ENCODE results near the gene DNAJC3. TPM values are rescaled to one million over a fixed set of nuclear protein-coding genes. Genes with fewer than 3 reads are reported as not detected.
"Not testable (repeated sequence)": the region's sequence is repeated elsewhere in the genome, so short reads cannot be mapped to it uniquely, and the experiment has no call there.

Gene DNAJC3
- total and polyA plus RNA-seq, 5 donors, result 14.5 to 52.2 (median 42.2) TPM

DNA sequence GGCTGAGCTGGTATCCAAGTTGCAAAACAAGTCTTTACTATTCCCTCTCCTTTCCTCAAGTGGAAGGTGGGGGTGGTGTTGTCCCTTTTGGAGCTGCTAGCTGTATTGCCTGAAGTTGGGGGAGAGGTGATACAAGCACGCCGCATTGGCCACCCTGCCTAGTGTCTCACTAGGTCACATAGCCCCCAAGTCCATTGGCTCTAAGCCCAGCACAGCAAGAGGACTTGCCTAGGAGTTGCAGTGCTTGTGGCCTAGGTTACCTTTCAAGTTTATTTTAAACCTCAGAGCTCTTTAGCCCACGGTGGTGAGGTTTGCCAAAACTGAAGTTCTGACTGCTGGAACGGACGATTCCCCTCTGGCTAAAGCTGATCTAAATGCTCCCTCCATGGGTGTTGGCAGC, 5.3 kb upstream of the DNAJC3 start:
- WGBS, result 87% methylated on average over 5 of the region's 5 CpGs
- H3K4me3 ChIP-seq (ENCODE audit: low read length), result no peak overlapping the region
- DNase-seq, result no peak
- no peak overlapping the region for H3K27ac ChIP-seq (ENCODE audit: low read length)
- ATAC-seq, result peak in 1 of 2 donors; percentile 9
- no peaks in the 10 kb centered on the region for H3K27me3 ChIP-seq (ENCODE audit: control insufficient read depth, insufficient read depth)
- intact Hi-C loops (cut with DNase I), result no loop called here
- H3K9me3 ChIP-seq (ENCODE audit: control insufficient read depth, low read length), result peaks cover 3% of the 10 kb centered on the region
- no peaks in the 10 kb centered on the region for H3K4me1 ChIP-seq (ENCODE audit: control insufficient read depth, insufficient read depth, low read length)

DNA sequence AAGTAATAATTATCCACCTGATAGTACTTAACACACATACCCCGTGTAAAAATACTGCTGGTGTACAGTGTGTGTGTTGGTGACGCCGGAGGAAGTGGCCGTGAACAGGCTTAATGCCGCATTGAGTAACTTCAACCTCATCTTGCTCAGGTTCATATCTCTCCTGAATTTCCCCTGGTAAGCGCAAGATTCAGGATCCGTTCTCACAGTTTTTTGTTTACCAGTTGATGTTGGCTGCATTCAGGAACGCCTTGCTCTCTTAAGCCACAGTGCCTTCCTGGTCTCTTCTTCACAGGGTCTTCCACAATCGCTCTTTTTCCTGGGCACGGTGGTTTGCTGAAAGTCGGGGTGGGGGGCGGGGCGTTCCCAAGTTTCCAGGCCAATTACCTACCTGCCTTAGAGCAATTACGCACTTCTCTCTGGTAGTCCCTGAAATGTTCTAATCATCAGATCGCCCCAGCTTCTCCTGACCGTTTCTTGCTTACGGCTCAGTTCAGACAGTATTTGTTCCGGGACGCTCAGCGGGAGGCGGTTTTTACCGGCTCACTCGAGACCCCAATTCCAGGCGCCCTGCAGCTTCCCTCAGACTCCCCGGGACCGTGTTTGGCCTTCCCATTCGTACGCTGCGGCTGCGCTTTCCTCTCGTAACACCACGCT, 706 bp upstream of the DNAJC3 start:
- peak overlapping the region; percentile 94 for H3K27ac ChIP-seq (ENCODE audit: low read length)
- WGBS, result under 1% methylated on average over 32 of the region's 32 CpGs
- H3K9me3 ChIP-seq (ENCODE audit: control insufficient read depth, low read length), result peaks cover 3% of the 10 kb centered on the region
- H3K27me3 ChIP-seq (ENCODE audit: control insufficient read depth, insufficient read depth), result no peaks in the 10 kb centered on the region
- intact Hi-C loops (cut with DNase I), result no loop called here
- H3K4me1 ChIP-seq (ENCODE audit: control insufficient read depth, insufficient read depth, low read length), result no peaks in the 10 kb centered on the region
- no peak for DNase-seq
- ATAC-seq, result no peak
- H3K4me3 ChIP-seq (ENCODE audit: low read length), result peak overlapping the region; percentile 73

DNA sequence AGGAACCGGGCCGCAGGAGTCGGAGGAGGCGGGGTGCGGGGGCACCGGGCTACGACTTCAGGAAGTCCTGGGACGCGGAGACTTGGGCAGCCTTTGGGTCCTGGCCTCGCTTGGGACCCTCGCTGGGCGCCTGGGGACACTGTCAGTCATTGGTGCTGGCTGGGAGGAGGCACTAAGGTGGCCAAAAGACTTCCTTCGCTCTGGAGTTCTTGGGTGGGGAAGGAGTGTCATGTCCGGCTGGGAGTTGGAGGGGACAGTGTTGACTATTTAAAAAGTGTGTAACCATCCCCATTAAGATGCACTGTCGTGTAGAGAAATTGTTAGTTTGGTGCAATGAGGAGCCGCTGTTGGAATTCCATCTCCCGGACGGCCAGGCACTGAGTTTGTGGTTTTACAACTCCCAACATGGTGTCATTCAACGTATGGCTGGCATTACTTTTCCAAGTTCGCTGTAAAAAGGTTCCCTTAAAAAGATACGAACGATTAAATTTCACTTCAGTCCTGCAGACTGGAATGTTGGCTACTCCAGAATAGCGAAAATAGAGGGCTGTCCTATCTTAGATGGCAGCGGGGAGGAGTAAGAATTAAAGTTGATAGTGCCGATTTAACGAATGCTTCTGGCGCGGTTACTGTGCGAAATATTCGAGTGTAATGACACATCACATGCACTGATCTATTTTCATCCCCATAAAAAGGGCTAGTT, 776 bp downstream of the DNAJC3 start:
- no peak for ATAC-seq

DNA sequence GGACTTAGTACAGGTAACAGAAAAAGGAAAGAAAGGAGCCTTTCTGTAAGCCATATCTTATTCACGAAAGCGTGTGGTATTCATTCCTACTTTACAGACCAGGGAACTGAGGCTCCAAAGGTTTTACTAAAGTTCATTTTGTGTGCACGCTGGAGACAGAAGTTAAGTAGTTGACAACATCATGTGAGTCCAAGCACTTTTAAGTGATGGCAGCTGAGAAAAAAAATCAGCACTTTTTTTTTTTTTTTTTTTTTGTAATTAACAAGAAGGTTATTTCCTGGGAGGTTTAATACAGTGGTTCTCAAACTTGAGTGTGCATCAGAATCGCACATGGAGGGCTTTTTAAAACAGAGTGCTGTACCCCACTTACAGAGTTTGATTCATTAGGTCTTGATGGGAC, 2.0 kb downstream of the DNAJC3 start:
- ATAC-seq (no peak), DNase-seq (no peak)
- Histone ChIP-seq H3K27me3 (ENCODE audit: control insufficient read depth, insufficient read depth) (no peaks in the 10 kb centered on the region), H3K27ac (ENCODE audit: low read length) (no peak overlapping the region), H3K9me3 (ENCODE audit: control insufficient read depth, low read length) (no peaks in the 10 kb centered on the region), H3K4me3 (ENCODE audit: low read length) (peak overlapping the region; percentile 79), H3K4me1 (ENCODE audit: control insufficient read depth, insufficient read depth, low read length) (no peaks in the 10 kb centered on the region)
- intact Hi-C loops (cut with DNase I), result no loop called here
- 68% methylated on average over 4 of the region's 4 CpGs for WGBS

More for the DNA sequence above, 776 bp downstream of the DNAJC3 start:
- DNase-seq, result peak in 1 of 3 donors; percentile 85
- no peaks in the 10 kb centered on the region for H3K27me3 ChIP-seq (ENCODE audit: control insufficient read depth, insufficient read depth)
- H3K9me3 ChIP-seq (ENCODE audit: control insufficient read depth, low read length), result no peaks in the 10 kb centered on the region
- no peaks in the 10 kb centered on the region for H3K4me1 ChIP-seq (ENCODE audit: control insufficient read depth, insufficient read depth, low read length)
- peak overlapping the region; percentile 79 for H3K4me3 ChIP-seq (ENCODE audit: low read length)
- H3K27ac ChIP-seq (ENCODE audit: low read length), result peak overlapping the region; percentile 88
- intact Hi-C loops (cut with DNase I), result no loop called here
- WGBS, result under 1% methylated on average over 30 of the region's 30 CpGs

DNA sequence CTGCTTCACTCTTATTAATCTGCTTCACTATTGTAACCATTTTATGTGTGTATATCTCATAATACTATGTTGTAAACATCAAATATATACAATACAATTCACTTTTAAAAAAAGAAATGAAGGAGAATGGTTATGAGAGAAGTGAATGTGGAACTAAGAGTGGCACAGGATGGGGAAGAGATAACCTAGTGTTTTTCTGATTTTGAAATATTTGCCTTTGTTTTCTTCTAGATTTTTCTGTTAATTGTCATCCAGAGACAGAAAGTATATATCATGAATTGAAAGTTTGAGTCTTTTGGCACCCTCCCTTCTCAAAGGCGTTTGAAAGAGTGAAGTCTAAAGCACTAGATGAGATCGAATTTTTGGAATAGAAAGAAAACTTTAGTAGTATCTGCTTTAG, 2.8 kb downstream of the DNAJC3 start:
- Histone ChIP-seq H3K27me3 (ENCODE audit: control insufficient read depth, insufficient read depth) (no peaks in the 10 kb centered on the region), H3K9me3 (ENCODE audit: control insufficient read depth, low read length) (no peaks in the 10 kb centered on the region), H3K27ac (ENCODE audit: low read length) (no peak overlapping the region), H3K4me3 (ENCODE audit: low read length) (no peak overlapping the region), H3K4me1 (ENCODE audit: control insufficient read depth, insufficient read depth, low read length) (peaks cover 4% of the 10 kb centered on the region)
- no peak for ATAC-seq
- intact Hi-C loops (cut with DNase I), result no loop called here
- 25% methylated on average over 2 of the region's 2 CpGs for WGBS
- no peak for DNase-seq

DNA sequence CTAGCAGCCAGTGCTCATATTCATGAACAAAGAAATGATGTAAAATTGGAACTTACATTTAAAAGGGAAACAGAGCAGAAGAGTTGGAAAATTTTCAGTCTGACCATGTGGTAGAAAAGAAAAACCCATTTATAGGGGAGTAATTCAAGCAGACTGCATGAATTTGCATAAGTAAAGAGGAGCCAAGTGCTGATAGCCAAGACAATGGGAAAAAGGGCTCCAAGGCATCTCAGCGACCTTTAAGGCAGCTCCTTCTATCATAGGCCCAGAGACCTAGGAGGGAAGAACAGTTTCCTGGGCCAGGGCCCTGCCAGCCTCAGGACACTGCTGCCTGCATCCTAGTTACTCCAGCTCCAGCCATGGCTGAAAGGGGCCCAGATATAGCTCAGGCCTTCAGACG, 7.5 kb downstream of the DNAJC3 start:
- no peak overlapping the region for H3K4me3 ChIP-seq (ENCODE audit: low read length)
- no peaks in the 10 kb centered on the region for H3K9me3 ChIP-seq (ENCODE audit: control insufficient read depth, low read length)
- no peak overlapping the region for H3K27ac ChIP-seq (ENCODE audit: low read length)
- no peak for DNase-seq
- 67% methylated on average over 2 of the region's 2 CpGs for WGBS
- ATAC-seq, result peak in 1 of 2 donors; percentile 28
- no peaks in the 10 kb centered on the region for H3K27me3 ChIP-seq (ENCODE audit: control insufficient read depth, insufficient read depth)
- H3K4me1 ChIP-seq (ENCODE audit: control insufficient read depth, insufficient read depth, low read length), result peaks cover 5% of the 10 kb centered on the region
- intact Hi-C loops (cut with DNase I), result no loop called here

DNA sequence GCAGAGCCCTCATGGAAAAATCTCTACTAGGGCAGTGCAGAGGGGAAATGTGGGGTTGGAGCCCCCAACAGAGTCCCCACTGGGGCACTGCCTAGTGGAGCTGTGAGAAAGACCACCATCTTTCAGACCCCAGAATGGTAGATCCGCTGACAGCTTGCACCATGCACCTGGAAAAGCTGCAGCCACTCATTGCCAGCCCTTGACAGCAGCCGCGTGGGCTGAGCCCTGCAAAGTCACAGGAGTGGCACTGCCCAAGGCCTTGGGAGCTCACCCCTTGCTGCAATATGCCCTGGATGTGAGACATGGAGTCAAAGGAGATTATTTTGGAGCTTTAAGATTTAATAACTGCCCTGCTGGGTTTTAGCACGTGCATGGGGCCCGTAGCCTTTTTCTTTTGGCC, 8.0 kb downstream of the DNAJC3 start:
- H3K4me3 ChIP-seq (ENCODE audit: low read length); H3K27ac ChIP-seq (ENCODE audit: low read length); ATAC-seq; H3K27me3 ChIP-seq (ENCODE audit: control insufficient read depth, insufficient read depth); H3K9me3 ChIP-seq (ENCODE audit: control insufficient read depth, low read length); intact Hi-C loops (cut with DNase I); H3K4me1 ChIP-seq (ENCODE audit: control insufficient read depth, insufficient read depth, low read length): not testable (repeated sequence)
- DNase-seq, result peak in 1 of 3 donors; percentile 28
- WGBS, result 98% methylated on average over 5 of the region's 5 CpGs

DNA sequence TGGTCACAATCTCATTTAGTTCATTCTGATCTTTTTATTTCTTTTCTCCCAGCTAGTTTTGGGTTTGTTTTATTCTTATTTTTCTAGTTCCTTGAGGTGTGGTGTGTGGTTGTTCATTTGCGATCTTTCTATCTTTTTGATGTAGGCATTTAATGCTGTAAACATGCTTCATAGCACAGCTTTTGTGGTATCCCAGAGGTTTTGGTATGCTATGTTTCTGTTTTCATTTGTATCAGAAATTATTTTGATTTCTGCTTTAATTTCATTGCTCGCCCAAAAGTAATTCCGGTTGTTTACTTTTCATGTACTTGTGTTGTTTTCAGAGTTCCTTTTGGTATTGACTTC, 12.6 kb downstream of the DNAJC3 start:
- no peak overlapping the region for H3K4me3 ChIP-seq (ENCODE audit: low read length)
- no peak overlapping the region for H3K27ac ChIP-seq (ENCODE audit: low read length)
- no peaks in the 10 kb centered on the region for H3K27me3 ChIP-seq (ENCODE audit: control insufficient read depth, insufficient read depth)
- ATAC-seq, result no peak
- peaks cover 3% of the 10 kb centered on the region for H3K4me1 ChIP-seq (ENCODE audit: control insufficient read depth, insufficient read depth, low read length)
- 97% methylated on average over 3 of the region's 3 CpGs for WGBS
- intact Hi-C loops (cut with DNase I), result no loop called here
- DNase-seq, result no peak
- H3K9me3 ChIP-seq (ENCODE audit: control insufficient read depth, low read length), result no peaks in the 10 kb centered on the region

DNA sequence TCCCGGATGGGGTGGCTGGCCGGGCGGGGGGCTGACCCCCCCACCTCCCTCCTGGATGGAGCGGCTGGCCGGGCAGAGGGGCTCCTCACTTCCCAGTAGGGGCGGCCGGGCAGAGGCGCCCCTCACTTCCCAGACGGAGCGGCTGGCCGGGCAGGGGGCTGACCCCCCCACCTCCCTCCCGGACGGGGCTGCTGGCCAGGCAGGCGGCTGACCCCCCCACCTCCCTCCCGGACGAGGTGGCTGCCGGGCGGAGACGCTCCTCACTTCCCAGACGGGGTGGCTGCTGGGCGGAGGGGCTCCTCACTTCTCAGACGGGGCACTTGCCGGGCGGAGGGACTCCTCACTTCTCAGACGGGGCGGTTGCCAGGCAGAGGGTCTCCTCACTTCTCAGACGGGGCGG, 14.0 kb downstream of the DNAJC3 start:
- DNase-seq, result peak in 1 of 3 donors; percentile 24
- ATAC-seq; H3K27me3 ChIP-seq (ENCODE audit: control insufficient read depth, insufficient read depth); H3K27ac ChIP-seq (ENCODE audit: low read length); H3K9me3 ChIP-seq (ENCODE audit: control insufficient read depth, low read length); intact Hi-C loops (cut with DNase I); H3K4me1 ChIP-seq (ENCODE audit: control insufficient read depth, insufficient read depth, low read length); H3K4me3 ChIP-seq (ENCODE audit: low read length): not testable (repeated sequence)
- 98% methylated on average over 28 of the region's 28 CpGs for WGBS

DNA sequence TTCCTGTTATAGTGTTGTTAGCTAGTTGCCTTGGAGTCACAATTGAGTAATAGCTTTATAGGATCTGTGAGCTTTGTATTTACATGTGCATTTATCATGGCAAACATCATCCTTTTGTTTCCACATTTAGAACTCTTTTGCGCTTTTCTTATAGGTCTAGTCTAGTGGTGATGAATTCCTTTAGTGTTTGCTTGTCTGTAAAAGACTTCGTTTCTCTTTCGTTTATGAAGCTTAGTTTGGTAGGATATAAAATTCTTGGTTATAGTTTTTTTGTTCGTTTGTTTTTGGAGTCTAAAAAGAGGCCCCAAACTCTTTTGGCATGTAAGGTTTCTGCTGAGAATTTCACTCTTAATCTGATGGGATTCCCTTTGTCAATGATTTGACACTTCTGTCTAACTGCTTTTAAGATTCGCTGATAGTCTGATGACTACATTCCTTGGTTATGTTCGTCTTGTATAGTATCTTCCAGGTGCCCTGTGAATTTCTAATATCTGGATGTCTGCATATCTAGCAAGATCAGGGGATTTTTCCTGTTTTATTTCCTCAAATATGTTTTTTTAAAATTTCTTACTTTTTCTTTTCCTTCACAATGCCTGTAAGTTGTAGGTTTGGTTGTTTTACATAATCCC, 20.2 kb downstream of the DNAJC3 start:
- 95% methylated on average over 6 of the region's 6 CpGs for WGBS
- no peak overlapping the region for H3K4me3 ChIP-seq (ENCODE audit: low read length)
- H3K9me3 ChIP-seq (ENCODE audit: control insufficient read depth, low read length), result no peaks in the 10 kb centered on the region
- H3K27ac ChIP-seq (ENCODE audit: low read length), result no peak overlapping the region
- intact Hi-C loops (cut with DNase I), result no loop called here
- H3K27me3 ChIP-seq (ENCODE audit: control insufficient read depth, insufficient read depth), result no peaks in the 10 kb centered on the region
- peaks cover 4% of the 10 kb centered on the region for H3K4me1 ChIP-seq (ENCODE audit: control insufficient read depth, insufficient read depth, low read length)
- DNase-seq, result no peak
- ATAC-seq, result no peak

DNA sequence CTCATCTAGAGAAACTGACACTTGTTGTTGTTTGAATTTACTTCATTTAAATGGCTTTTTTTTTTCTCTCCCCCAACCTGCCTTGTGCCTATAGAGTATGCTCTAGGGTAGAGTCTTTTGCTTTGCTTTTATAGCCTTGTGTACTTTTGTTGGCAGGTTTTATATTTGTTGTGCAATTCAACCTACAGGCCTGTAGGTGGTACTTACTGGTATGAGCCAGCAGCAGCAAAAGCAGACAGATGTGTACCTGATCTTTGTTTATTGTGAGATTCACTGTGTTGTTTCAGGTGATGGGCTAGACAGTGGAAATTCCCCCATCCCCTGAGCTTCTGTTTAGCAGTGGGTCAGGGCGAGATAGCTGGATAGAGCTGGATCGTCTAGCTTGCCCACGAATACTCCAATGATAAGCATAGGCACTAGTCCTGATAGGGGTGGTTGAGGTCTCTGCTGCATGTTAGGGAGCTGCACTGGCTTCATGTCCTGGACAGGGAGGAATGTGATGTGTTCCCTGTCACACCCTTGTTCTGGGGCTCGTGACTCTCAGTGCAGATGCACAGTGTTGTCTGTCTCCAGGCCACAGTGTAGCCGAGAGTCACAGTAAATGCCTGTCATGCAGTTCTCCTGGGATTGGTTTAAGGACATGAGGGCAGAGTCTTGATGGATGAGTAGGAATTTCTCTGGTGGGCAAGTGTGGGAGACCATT, 21.3 kb downstream of the DNAJC3 start:
- DNase-seq, result no peak
- Histone ChIP-seq H3K9me3 (ENCODE audit: control insufficient read depth, low read length) (no peaks in the 10 kb centered on the region), H3K4me3 (ENCODE audit: low read length) (no peak overlapping the region), H3K27ac (ENCODE audit: low read length) (peak overlapping the region; percentile 1), H3K4me1 (ENCODE audit: control insufficient read depth, insufficient read depth, low read length) (peaks cover 5% of the 10 kb centered on the region), H3K27me3 (ENCODE audit: control insufficient read depth, insufficient read depth) (no peaks in the 10 kb centered on the region)
- ATAC-seq, result peak; percentile 67 to 86
- intact Hi-C loops (cut with DNase I), result no loop called here
- WGBS, result 69% methylated on average over 5 of the region's 5 CpGs
